NCI-H774 (cell line): Measurements from ENCODE around the gene PARD3.
"Not testable (repeated sequence)": the region's sequence is repeated elsewhere in the genome, so short reads cannot be mapped to it uniquely, and the experiment has no call there.

Experiments
- DNase-seq: peaks from one replicate; lab custom pipeline; 2025; lab: John Stamatoyannopoulos, UW

PARD3 gene

DNA sequence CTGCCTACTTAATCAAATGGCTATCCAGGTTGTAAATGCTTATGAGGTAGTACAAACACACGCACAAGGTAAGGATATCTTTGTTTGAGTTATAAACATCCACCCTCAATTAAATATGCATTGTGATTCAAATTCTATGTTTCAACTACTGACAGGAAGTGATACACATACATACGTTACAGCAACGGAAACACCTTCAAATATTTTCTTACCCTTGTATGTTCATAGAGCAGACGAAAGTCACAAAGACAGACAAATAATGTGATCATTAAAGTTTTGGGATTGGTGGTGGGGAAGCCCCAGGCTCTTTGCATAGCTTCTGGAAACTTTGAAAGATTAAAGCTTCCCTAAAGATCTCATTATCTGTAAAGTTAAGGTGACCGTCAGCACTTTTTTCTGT, 521.0 kb downstream of the PARD3 start:
- DNase-seq = no peak

DNA sequence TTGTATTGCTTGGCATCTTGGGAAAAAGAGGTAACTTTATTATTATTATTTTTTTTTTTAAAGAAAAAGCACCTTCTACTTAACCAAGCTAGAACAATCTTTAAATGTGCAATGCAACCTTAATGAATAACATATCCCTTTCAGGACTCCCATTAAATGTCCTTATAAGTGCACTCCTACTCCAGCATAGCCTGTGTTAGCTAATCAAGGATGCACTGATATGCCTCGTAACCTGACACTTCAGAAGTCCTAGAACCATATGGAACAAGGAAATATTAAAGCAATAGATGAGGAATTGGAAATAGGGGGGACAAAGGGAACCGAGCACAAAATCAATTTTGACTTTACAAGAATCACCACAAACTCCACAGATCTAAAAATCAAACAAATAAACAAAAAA, 522.4 kb downstream of the PARD3 start:
- no peak for DNase-seq

DNA sequence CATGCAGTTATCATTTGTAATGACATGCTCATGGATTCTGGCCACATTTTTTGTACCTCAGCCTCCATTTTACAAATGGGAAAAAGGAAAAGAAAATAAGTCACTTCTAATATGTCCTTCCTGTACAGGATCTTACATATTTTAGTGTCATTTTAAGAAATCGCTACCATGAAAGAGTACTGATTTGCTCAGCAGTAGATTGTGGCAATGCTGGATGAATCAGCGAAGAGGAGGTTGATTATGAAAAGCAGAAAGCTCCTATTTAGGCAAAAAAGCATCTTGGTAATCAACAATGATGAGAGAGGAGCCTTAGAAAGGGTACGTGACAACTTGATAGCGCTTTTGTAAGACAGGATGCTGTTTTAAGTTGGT, 522.9 kb downstream of the PARD3 start:
- DNase-seq = no peak

DNA sequence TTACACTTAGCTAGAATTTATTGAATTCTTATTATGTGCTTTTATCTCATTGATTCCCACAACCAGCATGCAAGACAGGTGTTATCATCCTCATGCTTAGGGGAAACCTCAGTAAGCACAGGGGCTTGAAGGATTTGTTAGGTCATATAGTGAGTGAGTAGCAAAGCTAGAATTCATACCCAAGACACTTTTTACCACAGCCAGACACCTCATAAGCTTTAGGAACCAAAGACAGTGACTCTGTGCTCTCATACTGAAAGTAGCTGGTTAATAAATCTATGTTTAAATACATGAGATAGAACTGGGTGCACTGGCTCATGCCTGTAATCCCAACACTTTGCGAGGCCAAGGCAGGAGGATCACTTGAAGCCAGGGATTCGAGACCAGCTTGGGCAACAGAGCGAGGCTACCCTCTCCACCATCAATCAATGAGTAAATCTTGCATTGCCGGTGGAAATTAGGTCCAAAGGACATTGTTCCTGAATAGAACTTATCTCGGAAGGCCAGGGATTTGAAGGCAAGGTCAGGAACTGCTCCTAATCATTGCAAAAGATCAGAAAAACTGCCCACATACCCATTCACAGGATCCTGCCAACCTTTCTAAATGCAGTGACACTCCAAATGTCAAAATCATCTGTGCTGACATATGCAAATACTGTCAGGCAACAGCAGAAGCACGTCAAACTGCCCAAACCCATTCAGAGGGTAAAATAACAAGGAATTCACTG, 523.5 kb downstream of the PARD3 start:
- no peak for DNase-seq

DNA sequence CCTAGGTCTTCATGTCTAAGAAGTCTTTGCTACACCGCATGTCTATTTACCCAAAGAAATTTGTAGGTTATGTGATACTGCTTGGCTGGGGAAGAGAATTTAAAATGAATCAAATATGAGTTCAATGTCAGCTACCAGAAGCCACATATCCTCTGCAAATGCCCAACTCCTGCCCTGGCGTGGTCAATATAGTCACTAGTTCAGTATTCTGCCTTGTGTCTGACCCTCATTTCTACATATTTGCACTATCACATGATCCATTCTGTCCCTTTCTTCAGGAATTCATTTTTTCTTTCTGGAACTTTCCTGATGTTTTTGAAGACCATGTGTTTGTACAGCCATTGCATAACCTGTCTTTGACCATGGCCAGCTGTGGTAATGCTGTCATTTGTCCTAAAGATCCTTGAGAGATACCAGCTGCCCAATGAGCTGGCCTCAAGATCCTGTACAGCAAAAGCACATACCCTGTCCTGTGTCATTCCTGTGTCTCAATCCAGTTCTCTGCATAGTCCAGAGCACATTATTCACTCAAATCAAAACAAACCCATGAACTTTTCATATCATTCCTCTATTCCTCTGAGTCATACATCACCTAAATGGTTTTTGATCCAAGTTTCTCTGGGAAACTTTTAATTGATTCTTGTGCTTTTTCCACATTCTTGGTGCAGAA, 524.5 kb downstream of the PARD3 start:
- DNase-seq = no peak

DNA sequence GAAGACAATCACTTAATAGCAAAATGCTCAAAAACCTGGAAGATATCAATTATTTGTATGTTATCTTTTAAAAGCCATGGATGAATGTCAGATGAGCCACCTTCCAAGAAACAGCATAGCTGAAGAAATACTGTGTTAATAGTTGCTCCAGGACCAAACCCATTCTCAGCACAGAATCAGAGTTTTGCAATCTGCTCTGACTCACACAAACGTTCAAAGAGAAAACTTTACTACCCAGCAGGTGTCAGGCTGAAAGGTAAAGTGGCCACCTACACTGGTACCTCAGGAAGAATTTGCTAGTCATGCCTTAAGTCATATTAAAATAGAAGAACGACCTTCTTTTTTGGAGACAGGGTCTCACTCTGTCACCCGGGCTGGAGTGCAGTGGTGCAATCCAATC, 526.5 kb downstream of the PARD3 start:
- DNase-seq = no peak

DNA sequence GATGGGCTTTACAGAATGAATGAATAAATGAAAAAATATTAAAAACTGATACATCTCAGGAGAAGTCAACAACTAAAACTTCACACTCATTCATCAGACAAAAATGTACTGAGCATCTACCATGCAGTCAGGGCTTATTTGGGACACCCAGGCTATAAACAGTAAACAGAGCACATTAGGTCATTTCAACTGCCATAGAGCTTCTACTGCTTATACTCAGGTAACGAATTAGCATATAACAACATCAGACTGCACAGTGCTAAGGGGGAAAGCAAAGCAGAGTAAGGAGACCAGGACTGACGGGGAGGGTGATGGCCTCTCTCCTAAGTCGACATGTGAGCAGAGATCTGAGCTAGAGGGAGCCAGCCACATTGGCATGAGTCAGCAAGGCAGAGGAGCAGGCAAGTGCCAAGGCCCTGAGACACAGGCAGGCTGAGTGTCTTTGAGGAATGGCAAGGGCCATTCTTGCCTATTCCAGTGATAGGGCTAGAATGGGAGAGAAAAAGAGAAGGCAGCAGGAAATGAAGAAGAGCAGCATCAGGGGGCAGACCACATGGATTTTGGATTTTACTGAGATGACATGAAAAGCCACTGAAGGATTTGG, 528.9 kb downstream of the PARD3 start:
- DNase-seq = no peak

DNA sequence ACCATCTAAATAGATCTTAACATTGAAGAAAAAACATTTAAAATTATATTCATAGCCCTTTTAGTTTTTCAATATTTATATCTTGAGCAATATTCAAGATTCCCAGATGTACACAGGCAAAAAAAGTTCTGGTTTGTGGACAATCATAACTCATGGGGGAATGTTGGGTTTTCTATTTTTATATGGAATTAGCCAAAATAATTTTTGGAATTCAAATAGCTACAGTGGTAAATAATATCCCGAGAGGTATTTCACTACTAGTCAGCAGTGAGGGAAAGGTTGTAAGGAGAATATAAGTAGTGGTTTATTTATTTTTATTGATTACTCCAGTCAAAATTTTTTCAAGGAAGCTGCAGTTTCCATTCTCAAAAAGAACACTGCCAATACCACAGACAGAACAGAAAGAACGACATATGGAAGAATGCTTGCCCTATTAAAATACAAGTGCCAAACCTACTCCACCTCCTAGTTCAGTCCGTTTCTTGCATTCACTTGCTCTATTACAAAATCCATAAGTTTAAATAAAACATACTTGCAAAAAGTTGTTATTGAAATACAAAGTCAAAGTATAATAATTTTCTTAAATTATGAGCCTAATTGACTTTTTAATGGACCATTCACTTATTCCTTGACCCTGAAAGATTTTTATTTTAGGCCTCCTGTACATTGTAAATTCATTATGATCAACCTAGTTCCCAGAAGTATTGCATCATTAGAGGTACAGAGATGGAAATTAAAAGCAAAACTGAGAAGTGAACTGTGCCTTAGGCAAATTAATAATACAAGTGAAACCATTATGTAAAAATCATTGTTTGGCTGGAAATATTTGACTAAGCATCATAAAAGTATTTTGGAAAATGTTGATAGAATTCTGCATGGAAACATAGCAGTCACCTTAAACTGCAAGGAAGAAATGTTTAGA, 533.2 kb downstream of the PARD3 start:
- no peak for DNase-seq

DNA sequence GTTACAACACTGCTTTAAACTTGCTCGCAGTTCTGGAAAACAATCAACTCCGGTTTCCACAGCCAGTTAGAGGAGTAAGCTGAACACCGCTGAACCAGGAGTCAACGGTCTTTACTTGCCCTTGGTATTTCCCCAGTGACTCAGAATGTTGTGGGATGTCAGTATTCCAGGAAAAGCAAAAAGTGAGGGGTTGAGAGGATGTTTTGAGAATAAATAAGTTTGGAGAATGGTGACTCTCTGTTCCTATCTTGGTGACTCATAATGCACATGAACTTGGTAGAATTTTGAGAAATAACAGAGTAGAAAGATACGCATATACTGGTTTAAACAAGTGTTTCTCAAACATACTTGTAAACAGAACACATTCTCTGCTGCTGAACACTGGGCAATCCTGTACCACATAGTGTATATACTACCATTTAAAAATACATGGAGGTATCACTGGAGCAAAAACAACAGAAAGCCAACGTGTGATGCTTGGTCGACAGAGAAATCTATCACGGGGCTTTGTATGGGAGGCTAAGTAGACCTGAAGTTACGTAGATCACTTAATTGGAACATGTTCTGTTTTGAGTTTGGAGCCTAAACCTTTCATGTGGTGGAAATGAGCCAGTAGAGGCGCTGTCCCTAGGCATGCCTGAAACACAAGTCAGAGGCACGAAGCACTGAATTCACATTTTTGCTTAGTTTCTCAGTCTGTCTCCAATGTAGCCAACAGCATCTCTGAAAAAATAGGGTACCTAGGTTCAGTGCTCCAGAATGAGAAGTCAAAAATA, 534.3 kb downstream of the PARD3 start:
- DNase-seq = no peak

DNA sequence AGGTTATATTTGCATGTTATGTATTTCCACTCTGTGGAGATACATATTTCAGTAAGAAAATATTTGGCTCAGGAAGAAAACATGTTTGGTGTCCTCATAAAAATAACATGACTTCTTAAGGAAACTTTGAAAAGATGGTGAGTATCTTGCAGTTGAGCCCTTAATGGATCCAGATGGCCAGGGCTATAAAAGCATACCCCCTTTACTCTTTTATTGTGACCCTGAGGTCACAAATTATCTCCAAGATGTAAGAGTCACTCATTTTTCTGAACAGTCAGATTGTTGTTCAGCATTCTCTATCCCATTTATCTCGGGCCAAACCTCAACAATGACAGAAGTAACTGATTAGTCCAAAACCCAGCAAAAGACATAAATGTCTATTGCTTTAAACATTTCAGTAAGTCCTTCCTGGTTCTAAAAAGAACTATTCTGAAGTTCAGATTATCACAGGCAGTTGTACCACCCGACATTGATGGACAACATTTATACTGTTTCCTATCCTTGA, 539.4 kb downstream of the PARD3 start:
- DNase-seq = no peak

DNA sequence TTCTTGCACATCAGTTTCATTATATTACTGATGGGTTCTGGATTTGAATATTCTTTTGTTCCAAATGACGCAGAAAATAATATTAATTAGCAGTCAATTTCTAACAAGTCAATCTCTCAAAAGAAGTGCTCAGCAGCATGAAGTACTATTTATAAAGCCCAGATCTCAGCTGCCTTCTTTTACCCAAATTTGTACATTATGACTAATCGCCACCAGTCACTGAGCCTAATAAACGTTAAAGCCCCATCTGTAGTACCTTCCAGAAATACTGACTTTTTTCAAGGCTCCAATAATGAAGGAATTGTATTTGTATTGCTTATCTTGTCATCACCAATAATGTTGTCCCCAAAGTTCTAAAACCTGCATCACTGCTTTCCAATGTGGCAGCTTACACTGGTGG, 540.2 kb downstream of the PARD3 start:
- no peak for DNase-seq

DNA sequence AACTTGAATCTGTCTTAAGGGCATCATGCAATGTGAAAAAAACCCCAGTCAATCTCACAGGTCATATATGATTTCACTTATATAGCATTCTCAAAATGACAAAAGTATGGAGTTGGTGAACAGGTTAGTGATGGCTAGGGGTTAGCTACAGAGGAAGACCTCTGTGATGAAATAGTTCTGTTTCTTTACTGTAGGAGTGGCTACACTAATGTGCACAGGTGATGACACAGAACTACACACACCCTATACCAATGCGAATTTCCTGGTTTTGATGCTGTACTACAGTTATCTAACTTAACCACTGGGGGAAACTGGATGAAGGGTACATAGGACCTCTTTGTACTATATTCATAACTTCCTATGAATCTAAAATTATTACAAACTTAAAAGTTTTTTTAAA, 541.8 kb downstream of the PARD3 start:
- DNase-seq = no peak

DNA sequence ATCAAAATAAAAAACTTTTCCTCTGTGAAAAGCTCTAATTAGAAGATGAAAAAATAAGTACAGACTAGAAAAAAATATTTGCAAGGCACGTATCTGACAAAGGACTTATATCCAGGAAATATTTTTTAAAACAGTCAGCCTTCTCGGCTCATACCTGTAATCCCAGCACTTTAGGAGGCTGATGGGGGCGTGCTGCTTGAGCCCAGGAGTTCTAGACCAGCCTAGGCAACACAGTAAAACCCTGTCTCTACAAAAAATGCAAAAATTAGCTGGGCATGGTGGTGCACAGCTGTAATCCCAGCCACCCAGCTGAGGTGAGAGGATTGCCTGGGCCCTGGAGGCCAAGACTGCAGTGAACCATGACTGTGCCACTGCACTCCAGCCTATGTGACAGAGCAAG, 542.8 kb downstream of the PARD3 start:
- no peak for DNase-seq

DNA sequence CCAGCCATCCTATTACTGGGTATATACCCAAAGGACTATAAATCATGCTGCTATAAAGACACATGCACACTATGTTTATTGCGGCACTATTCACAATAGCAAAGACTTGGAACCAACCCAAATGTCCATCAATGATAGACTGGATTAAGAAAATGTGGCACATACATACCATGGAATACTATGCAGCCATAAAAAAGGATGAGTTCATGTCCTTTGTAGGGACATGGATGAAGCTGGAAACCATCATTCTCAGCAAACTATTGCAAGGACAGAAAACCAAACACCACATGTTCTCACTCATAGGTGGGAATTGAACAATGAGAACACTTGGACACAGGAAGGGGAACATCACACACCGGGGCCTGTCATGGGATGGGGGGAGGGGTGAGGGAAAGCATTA, 546.7 kb downstream of the PARD3 start:
- not testable (repeated sequence) for DNase-seq

DNA sequence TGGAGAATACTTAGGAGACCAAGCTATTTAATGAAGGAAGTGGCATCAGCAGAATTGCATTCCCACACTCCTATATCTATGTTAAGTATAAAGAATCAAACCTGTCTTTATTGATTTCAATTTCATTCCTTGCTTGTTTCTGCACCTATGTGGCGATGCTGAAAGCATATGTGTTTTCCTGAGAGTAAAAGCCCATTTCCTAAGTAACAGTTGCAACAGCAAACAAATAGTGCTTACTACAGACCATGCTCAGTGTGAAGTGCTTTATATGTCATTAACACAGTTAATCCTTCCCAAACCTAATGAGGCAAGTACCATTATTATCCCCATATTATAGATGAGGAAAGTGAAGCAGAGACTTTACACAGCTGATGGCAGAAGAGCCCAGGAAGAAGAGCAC, 552.1 kb downstream of the PARD3 start:
- no peak for DNase-seq

DNA sequence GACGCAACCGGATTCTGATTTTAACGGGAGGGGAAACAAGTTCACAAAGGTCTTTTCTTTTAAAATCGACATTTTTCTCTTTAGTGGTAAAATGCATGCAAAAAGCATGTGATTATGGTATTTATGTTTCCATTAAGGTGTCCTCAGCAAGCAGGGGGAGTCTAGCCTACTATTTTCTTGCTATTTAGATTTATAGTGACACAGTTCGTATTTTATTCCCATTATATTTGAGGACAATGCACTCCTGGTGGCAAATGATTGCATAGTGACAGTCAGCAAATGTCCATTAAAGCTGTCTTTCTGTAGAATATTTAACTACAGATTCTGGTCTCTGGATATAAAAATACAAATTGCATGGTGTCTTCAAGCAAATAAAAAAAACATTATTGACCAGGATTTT, 554.2 kb downstream of the PARD3 start:
- DNase-seq = no peak

DNA sequence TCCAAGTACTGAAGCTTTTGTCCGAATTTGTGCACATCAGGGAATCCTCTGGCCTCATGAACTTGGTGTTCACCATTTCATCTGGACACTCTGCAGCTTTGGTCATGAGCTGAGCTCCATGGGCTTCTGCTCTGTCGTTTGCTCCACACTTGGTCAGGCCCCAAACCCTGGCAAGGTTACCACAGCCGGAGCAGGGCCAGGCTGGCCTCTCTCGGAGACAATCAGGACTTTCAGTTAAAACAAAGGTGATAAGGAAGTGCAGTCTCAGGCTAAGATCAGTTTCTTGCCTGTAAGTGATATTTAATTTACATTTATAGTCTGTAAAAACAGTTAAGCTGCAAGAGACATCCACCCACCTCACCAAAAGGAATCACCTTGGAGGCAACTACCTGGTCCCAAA, 558.9 kb downstream of the PARD3 start:
- no peak for DNase-seq

DNA sequence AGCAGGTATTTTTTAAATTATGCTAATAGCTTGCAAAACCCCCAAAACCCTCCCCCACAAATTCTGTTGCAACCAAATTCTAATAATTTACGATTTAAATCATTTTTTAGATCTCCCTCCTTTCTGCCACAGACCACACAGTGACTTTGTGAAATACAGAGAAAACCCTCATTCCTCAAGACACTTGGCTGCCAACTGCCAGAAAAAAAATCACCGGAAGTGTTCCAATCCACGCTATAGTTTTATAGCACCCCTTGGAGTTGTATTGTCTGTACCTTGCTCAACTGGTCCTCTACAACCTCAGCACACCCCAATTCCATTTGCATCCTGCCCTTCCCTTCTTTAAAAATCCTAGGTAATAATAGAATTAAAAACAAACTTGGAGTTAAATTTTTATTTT, 560.1 kb downstream of the PARD3 start:
- no peak for DNase-seq

DNA sequence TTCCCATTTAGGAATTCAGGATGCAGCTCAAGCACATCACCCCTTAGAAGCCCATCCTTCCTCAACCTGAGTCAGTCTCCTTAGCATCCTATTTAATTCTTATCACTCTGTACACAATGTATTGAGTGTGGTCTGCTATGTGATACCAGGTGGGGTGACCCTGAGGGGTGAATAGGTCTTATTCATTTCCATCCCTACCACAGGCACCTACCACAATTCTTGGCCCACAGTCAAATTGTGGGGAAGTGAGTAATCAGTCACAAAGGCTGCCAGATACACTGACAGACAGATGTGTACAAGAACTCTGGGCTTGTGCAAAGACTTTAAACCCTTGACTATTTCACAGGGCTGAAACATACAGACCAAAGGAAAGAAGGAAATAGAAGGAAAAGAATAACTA, 560.5 kb downstream of the PARD3 start:
- DNase-seq = no peak

DNA sequence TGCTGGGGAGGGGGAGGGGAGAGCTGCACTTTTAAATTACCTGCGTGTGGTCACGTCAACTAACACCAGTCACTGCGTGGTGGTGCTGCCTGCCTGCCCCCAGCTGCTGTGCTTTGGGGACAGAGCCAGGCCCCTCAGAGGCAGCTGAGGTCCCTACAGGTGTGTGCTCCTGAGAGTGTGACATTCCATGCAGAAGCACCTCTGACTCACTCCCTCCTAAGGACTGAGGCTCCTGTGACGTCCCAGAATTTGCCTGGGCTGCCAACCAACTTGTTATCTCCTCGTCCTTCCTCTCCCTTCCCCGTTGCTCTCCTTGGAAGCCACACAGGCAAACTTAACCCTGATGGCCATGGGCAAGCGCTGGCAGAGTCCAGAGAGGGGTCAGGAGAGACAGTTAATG, 563.0 kb downstream of the PARD3 start:
- no peak for DNase-seq

DNA sequence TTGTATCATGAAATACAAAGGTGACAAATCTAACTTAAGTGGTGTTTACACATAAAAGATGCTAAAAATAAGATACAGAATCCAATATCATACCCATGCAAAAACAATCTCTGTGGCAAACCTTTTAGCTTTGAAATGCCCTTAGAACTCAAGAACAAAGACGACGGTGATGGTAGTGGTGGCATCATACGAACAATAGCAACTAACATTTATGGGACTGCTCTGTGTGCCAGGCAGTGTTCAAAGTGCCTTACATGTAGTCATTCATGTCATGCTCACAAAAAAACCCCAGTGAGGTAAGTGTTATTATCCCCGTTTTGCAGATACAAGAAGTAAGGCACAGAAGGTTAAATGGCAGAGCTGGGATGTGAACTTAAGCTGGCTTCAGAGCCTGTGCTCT, 563.9 kb downstream of the PARD3 start:
- DNase-seq = no peak

DNA sequence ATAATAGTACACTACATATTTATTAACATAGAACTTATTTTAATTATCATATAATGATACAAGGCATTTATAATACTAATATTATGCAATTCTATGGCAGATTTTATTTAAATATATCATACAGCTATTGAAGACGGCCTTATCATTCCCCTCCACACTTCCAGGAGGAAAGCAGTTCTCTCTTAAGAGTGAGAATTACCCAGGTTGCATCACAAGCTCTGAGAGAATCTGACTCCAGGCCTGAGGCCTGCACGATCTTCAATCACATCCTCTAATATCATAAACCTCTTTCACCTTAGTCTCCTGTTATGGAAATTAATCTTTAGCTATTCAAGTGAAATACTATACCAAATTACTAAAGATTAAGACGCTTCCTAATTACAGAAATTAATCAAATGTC, 564.4 kb downstream of the PARD3 start:
- no peak for DNase-seq
